H9 (cell line): ENCODE results near the gene NEIL1. TPM values are rescaled to one million over a fixed set of nuclear protein-coding genes. Genes with fewer than 3 reads are reported as not detected.

Experiments
- DNase-seq: peaks from one replicate; pipeline ENCODE4 v3.0.0-alpha.2; 2017
- H2AFZ ChIP-seq: one replicate; pipeline ENCODE4 v1.6.1; 2013; ENCODE audit warnings: mild to moderate bottlenecking, low read length, control low read depth, moderate library complexity
- H2AK5ac ChIP-seq: 2 replicates; pipeline ENCODE4 v1.6.1; 2013; ENCODE audit warnings: low read length, control low read depth, mixed read lengths; ENCODE audit not compliant: insufficient read length
- H2BK120ac ChIP-seq: one replicate; pipeline ENCODE4 v1.6.1; 2013; ENCODE audit warnings: low read depth, mild to moderate bottlenecking, low read length, control low read depth, inconsistent platforms; ENCODE audit not compliant: poor library complexity, severe bottlenecking
- H2BK12ac ChIP-seq: 2 replicates; pipeline ENCODE4 v1.6.1; 2013; ENCODE audit warnings: low read length, control low read depth, mixed read lengths, low read depth; ENCODE audit not compliant: insufficient read length
- H2BK15ac ChIP-seq: 2 replicates; pipeline ENCODE4 v1.6.1; 2013; ENCODE audit warnings: low read depth, low read length, control low read depth
- H2BK20ac ChIP-seq: one replicate; pipeline ENCODE4 v1.6.1; 2013; ENCODE audit warnings: low read depth, mild to moderate bottlenecking, low read length, control low read depth, inconsistent platforms; ENCODE audit not compliant: poor library complexity, severe bottlenecking
- H2BK5ac ChIP-seq: 2 replicates; pipeline ENCODE4 v1.6.1; 2013; ENCODE audit warnings: low read length, control low read depth, mixed read lengths; ENCODE audit not compliant: insufficient read length
- H3K14ac ChIP-seq: 2 replicates; pipeline ENCODE4 v1.6.1; 2013; ENCODE audit warnings: low read length, control low read depth; ENCODE audit not compliant: insufficient read depth
- H3K18ac ChIP-seq: 2 replicates; pipeline ENCODE4 v1.6.1; 2013; ENCODE audit warnings: low read depth, mild to moderate bottlenecking, mixed read lengths, low read length, control low read depth; ENCODE audit not compliant: insufficient read length
- H3K23ac ChIP-seq: 2 replicates; pipeline ENCODE4 v1.6.1; 2013; ENCODE audit warnings: low read length, control low read depth, mixed read lengths, low read depth; ENCODE audit not compliant: insufficient read length
- H3K23me2 ChIP-seq: 2 replicates; pipeline ENCODE4 v1.6.1; 2013; ENCODE audit warnings: low read depth, mild to moderate bottlenecking, mixed read lengths, low read length, control low read depth; ENCODE audit not compliant: insufficient read length, poor library complexity, severe bottlenecking
- H3K27ac ChIP-seq: 2 replicates; pipeline ENCODE4 v1.5.1; 2013; ENCODE audit warnings: low read length, control low read depth, mixed read lengths, low read depth; ENCODE audit not compliant: insufficient read length
- H3K27me3 ChIP-seq: 2 replicates; pipeline ENCODE4 v1.6.1; 2013; ENCODE audit warnings: low read length, control low read depth, inconsistent platforms; ENCODE audit not compliant: insufficient read depth
- H3K4ac ChIP-seq: 2 replicates; pipeline ENCODE4 v1.6.1; 2013; ENCODE audit warnings: low read depth, mild to moderate bottlenecking, control low read depth, inconsistent platforms, low read length, moderate library complexity
- H3K4me1 ChIP-seq: 2 replicates; pipeline ENCODE4 v1.6.1; 2013; ENCODE audit warnings: low read length, control low read depth, inconsistent platforms; ENCODE audit not compliant: insufficient read depth
- H3K4me2 ChIP-seq: 2 replicates; pipeline ENCODE4 v1.6.1; 2013; ENCODE audit warnings: low read length, control low read depth, mixed read lengths; ENCODE audit not compliant: insufficient read length, insufficient read depth
- H3K56ac ChIP-seq: 2 replicates; pipeline ENCODE4 v1.6.1; 2013; ENCODE audit warnings: low read depth, mild to moderate bottlenecking, mixed read lengths, low read length, control low read depth; ENCODE audit not compliant: insufficient read length
- H3K79me1 ChIP-seq: 2 replicates; pipeline ENCODE4 v1.6.1; 2013; ENCODE audit warnings: low read depth, mild to moderate bottlenecking, moderate library complexity, low read length, control low read depth, inconsistent platforms; ENCODE audit not compliant: insufficient read depth, poor library complexity, severe bottlenecking
- H3K79me2 ChIP-seq: 2 replicates; pipeline ENCODE4 v1.6.1; 2013; ENCODE audit warnings: low read length, control low read depth, inconsistent platforms; ENCODE audit not compliant: insufficient read depth
- H3K9ac ChIP-seq: 2 replicates; pipeline ENCODE4 v1.6.1; 2013; ENCODE audit warnings: low read length, control low read depth, mixed read lengths; ENCODE audit not compliant: insufficient read length; ENCODE audit errors: extremely low read depth
- H3K9me3 ChIP-seq: one replicate; pipeline ENCODE4 v1.6.1; 2013; ENCODE audit warnings: low read depth, low read length, inconsistent platforms; ENCODE audit not compliant: control insufficient read depth
- H3T11ph ChIP-seq: one replicate; pipeline ENCODE4 v1.6.1; 2013; ENCODE audit warnings: mild to moderate bottlenecking, low read length, control low read depth, inconsistent platforms
- H4K20me1 ChIP-seq: one replicate; pipeline ENCODE4 v1.6.1; 2013; ENCODE audit not compliant: control insufficient read depth, insufficient read length, insufficient read depth
- H4K5ac ChIP-seq: 2 replicates; pipeline ENCODE4 v1.6.1; 2013; ENCODE audit warnings: low read depth, mild to moderate bottlenecking, mixed read lengths, low read length, control low read depth; ENCODE audit not compliant: insufficient read length
- H4K8ac ChIP-seq: replicated peaks from 2 replicates; pipeline ENCODE4 v1.6.1; 2013; ENCODE audit warnings: low read length, control low read depth, mixed read lengths, low read depth; ENCODE audit not compliant: insufficient read length
- H4K91ac ChIP-seq: 2 replicates; pipeline ENCODE4 v1.6.1; 2013; ENCODE audit warnings: low read depth, mild to moderate bottlenecking, moderate library complexity, mixed read lengths, low read length, control low read depth; ENCODE audit not compliant: insufficient read length
- H3K27ac Mint-ChIP-seq, 3 experiments: 2 replicates in 2 of 3; 3 replicates in 1 of 3; pipeline ENCODE4 v1.8.0; 2020 to 2021; ENCODE audit warnings: mixed read lengths in 3 of 3, mild to moderate bottlenecking in 1 of 3, moderate library complexity in 1 of 3
- H3K27me3 Mint-ChIP-seq: 2 replicates; pipeline ENCODE4 v1.8.0; 2021; ENCODE audit warnings: low read depth, mild to moderate bottlenecking, moderate library complexity, mixed read lengths
- H3K36me3 Mint-ChIP-seq, 3 experiments: 2 replicates in 2 of 3; 3 replicates in 1 of 3; pipeline ENCODE4 v1.8.0; 2020 to 2021; ENCODE audit warnings: low read depth in 3 of 3, mixed read lengths in 3 of 3; ENCODE audit not compliant: insufficient read depth in 1 of 3
- H3K4me1 Mint-ChIP-seq, 2 experiments: 2 replicates each; pipeline ENCODE4 v1.8.0; 2020; ENCODE audit warnings: mixed read lengths in 2 of 2
- H3K4me3 Mint-ChIP-seq, 2 experiments: 2 replicates in 1 of 2; 3 replicates in 1 of 2; pipeline ENCODE4 v1.8.0; 2020 to 2021; ENCODE audit warnings: mild to moderate bottlenecking in 2 of 2, mixed read lengths in 2 of 2, moderate library complexity in 1 of 2
- H3K9me3 Mint-ChIP-seq, 2 experiments: 2 replicates in 1 of 2; 3 replicates in 1 of 2; pipeline ENCODE4 v1.8.0; 2020; ENCODE audit warnings: mild to moderate bottlenecking in 2 of 2, mixed read lengths in 2 of 2, moderate library complexity in 1 of 2
- CTCF ChIP-seq: fragments of 200-600 bp; sonication (generic); conservative IDR thresholded peaks from 3 replicates; pipeline ENCODE4 v1.8.0; 2021; ENCODE audit warnings: antibody characterized with exemption, mild to moderate bottlenecking
- WGBS: extraction: QIAGEN DNeasy Blood & Tissue Kit; methylation state at CpG from one replicate; pipeline ENCODE4 v1.1.7; 2013; ENCODE audit warnings: missing lambda C conversion rate, low lambda C conversion rate, mixed read lengths; ENCODE audit not compliant: insufficient read length; ENCODE audit errors: extremely low coverage; 5-methylcytosine and 5-hydroxymethylcytosine counted together
- total RNA-seq: library from RNA; stranded (reverse); gene quantifications from 2 replicates; pipeline ENCODE4 v1.2.1, GENCODE V29; 2021

NEIL1 gene
- total RNA-seq, 1 experiment from 2014 or later = 16.5 TPM

- no peaks in the 10 kb centered on the region for H3K9me3 ChIP-seq
- no peak overlapping the region for H3K23ac ChIP-seq
- H3K27ac ChIP-seq = no peak overlapping the region
- no peaks in the 10 kb centered on the region for H3K27me3 ChIP-seq
- DNase-seq = no peak
- no peak for TF ChIP-seq CTCF
- no peaks in the 10 kb centered on the region; a peak in 1 of 4 replicates for H3K4me1 Mint-ChIP-seq
- no peak overlapping the region for H3K27ac Mint-ChIP-seq
- no peaks in the 10 kb centered on the region for H4K20me1 ChIP-seq
- no peak overlapping the region for H3K9ac ChIP-seq
- H3K9me3 Mint-ChIP-seq = no peaks in the 10 kb centered on the region
- peaks cover 1% of the 10 kb centered on the region; the same call in 1 of the 2 replicates for H3K27me3 Mint-ChIP-seq
- no peak overlapping the region for H3K18ac ChIP-seq
- H3K14ac ChIP-seq = no peak overlapping the region
- H3K79me1 ChIP-seq = no peaks in the 10 kb centered on the region
- no peak overlapping the region for H2BK5ac ChIP-seq
- no peak overlapping the region for H2AFZ ChIP-seq
- H4K91ac ChIP-seq = no peak overlapping the region
- no peak overlapping the region for H2BK20ac ChIP-seq
- H3K4me1 ChIP-seq = no peaks in the 10 kb centered on the region
- no peak overlapping the region for H3T11ph ChIP-seq
- no peaks in the 10 kb centered on the region for H3K23me2 ChIP-seq
- no peak overlapping the region for H3K4me3 Mint-ChIP-seq
- H4K5ac ChIP-seq = no peak overlapping the region
- H3K4me2 ChIP-seq = no peak overlapping the region
- H2BK120ac ChIP-seq = no peak overlapping the region
- H4K8ac ChIP-seq = no peak overlapping the region
- no peak overlapping the region for H2AK5ac ChIP-seq
- H3K56ac ChIP-seq = no peak overlapping the region
- H3K79me2 ChIP-seq = no peaks in the 10 kb centered on the region
- H2BK12ac ChIP-seq = no peak overlapping the region
- H3K36me3 Mint-ChIP-seq = peaks cover 10 to 43% (median 40%) of the 10 kb centered on the region in 3 experiments; a peak in 6 of 7 replicates
- whole genome bisulfite sequencing = no CpG with 5 or more reads among the region's 7 CpGs
- no peak overlapping the region for H2BK15ac ChIP-seq
- no peak overlapping the region for H3K4ac ChIP-seq
Measured at GRCh38 chr15:75360856-75361255, 14.0 kb downstream of the NEIL1 start.
